Activated CD8-positive, alpha-beta memory T cell treated with anti-CD3 and anti-CD28 coated beads for 48 hours (primary cell): ENCODE measurements around the gene SHANK3.
"Not testable (repeated sequence)": the region's sequence is repeated elsewhere in the genome, so short reads cannot be mapped to it uniquely, and the experiment has no call there.

Experiments
- DNase-seq, 3 experiments: peaks; one replicate each; pipeline ENCODE4 v3.0.0-alpha.2; 2020; ENCODE audit warnings: low read depth in 2 of 3, low spot score in 2 of 3

Gene SHANK3

DNA sequence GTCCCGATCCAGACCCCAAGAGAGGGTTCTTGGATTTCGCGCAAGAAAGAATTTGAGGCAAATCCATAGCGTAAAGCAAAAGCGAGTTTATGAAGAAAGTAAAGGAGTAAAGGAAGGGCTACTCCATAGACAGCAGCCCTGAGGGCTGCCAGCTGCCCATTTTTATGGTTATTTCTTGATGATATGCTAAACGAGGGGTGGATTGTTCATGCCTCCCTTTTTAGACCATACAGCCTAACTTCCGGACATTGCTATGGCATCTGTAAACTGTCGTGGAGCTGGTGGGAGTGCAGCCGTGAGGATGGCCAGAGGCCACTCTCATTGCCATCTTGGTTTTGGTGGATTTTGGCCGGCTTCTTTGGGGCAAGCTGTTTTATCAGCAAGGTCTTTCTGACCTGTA is 19.4 kb upstream of the SHANK3 start:
- DNase-seq: no peak

- not testable (repeated sequence) for DNase-seq
These were observed 18.0 kb upstream of the SHANK3 start for GRCh38 chr22:50654664-50655063.

DNA sequence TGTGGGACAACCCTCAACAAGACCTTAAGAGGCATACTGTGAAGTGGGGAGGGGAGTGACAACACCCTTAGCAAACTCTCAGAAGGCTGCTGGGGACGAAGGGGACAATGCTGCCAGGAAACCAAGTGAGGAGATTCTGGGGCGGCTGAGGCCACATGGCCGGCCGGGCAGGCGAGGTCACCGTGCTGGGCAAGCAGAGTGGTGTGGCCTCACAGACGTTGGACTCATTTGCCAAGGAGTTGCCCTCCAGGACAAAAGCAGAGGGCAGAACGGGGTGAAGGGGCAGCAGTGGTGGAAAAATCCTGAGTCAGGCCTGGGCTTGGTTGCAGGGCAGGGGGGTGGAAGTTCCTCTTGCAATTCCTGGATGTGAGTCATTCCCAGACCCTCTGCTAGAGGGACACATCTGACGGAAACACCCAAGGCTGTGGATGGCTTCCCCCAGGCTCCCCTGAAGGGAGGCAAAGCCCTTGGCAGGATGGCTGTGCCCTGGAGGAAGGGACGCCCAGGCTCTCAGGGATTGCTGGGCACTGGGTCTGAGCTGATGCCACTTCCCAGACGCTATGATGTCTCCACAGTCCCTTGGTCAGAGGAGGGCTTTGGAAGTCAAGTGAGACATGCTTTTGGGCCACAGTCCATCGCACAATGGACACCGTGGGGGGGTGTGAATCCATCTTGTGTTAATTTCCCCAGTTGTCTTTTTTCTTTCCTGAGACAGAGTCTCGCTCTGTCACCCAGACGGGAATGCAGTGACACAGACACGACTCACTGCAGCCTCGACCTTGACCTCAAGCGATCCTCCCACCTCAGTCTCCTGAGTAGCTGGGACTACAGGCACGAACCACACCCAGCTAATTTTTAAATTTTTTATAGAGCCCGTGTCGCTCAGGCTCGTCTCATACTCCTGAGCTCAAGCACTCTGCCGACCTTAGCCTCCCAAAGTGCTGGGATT is 16.2 kb upstream of the SHANK3 start:
- DNase-seq: no peak

DNA sequence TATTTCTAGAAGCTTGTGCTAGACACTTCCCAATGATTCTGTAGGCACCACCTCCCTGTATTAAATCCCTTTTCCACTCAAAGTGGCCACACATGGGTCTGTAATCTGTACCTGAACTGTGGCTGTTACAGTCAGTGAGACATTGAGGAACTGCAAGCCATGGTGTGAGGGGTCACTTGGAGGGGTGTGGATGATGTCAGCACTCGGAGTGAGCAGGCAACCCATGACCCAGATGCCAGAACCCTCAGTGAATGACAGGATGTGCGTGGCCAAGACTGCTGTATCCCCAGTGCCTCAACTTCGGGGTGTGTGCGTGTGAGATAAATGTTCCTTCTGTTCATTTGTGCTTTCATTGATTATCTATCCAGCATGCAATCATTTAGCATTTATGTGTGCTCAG is 14.7 kb upstream of the SHANK3 start:
- DNase-seq: no peak

DNA sequence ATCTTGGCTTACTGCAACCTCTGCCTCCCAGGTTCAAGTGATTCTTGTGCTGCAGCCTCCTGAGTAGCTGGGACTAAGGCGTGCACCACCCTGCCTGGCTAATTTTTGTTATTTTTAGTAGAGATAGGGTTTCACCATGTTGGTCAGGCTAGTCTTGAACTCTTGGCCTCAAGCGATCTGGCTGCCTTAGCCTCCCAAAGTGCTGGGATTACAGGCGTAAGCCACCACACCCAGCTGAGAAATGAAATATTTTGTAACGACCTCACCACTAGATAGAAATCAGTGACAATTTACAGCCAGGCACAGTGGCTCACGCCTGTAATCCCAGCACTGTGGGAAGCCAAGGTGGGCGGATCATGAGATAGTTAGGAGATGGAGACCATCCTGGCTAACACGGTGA is 12.9 kb upstream of the SHANK3 start:
- not testable (repeated sequence) for DNase-seq

DNA sequence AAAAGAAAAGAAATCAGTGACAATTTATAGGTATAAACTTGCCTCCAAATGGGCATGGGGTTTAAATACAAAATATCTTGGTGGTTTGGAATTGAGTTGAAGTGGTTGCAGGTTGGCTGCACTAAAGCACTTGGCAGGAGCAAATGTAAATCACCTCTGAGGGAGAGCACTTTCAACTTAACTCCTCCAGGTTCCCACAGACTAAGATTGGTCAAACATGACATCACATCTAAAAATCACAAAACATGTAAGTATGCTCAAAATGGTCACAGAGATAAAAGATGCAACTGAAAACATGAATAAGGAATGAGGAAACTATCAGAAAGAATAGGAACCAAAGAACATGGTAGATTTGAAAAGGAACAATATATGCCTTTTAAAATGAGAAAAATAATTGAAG is 12.3 kb upstream of the SHANK3 start:
- no peak for DNase-seq

GRCh38 chr22:50665212-50665611 is 7.4 kb upstream of the SHANK3 start:
- DNase-seq: no peak

GRCh38 chr22:50665738-50666137 is 6.9 kb upstream of the SHANK3 start:
- no peak for DNase-seq

GRCh38 chr22:50670513-50670912 is 2.1 kb upstream of the SHANK3 start:
- DNase-seq: no peak

DNA sequence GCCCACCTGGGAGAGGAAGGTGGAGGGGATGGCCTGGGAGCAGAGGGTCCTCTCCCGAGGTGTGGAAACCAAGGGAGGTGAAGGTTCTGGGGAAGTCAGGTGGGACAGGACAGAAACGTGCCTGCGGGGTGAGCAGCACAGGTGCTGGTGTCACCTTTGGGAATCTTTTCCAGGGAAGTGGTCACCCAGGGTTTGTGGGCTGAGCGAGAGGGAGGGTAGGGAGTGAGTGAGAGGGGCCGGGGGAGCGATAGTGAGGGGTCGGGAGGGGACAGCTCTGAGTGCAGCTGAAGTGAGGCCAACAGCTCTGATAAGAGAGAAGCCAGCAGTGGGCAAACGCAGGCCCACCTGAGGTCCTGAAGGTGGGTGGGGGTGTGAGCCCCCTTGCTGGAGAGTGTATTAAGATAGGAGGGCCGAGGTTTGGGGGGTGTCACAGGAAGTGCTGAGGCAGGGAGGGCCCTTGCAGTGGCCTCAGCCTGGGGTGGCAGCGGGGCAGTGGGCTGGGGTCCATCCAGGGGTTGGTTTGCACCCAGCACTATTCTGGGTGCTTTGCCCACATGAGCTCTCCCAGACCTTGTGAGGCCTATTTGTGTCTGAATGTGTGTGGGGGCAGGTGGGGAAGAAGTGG is 1.6 kb upstream of the SHANK3 start:
- no peak for DNase-seq

- DNase-seq: no peak
These were observed 982 bp upstream of the SHANK3 start for GRCh38 chr22:50671641-50672040.

DNA sequence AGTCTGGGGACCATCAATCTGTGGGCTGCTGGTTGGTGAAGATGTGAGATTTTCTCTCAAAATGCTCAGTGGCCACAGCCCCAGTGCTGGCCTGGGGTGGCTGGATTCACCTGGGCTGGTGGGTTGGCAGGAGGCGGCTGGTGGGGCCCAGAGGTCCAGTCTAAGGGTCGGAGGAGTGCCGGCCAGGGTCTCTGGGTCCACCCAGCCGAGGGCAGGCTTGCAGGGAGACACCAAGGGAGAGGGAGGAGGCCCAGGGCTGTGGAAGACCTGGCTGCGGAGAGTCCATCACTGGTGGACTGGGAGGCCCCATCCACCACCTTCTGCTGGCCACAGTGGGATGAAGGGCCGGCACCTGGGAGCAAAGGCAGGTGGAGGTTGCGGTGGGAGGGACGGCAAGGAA is 582 bp upstream of the SHANK3 start:
- no peak for DNase-seq

- DNase-seq: no peak
These were observed 857 bp downstream of the SHANK3 start for GRCh38 chr22:50673231-50674129.

GRCh38 chr22:50674130-50674500 is 1.5 kb downstream of the SHANK3 start:
- no peak for DNase-seq

GRCh38 chr22:50674606-50675552 is 2.3 kb downstream of the SHANK3 start:
- DNase-seq: no peak

DNA sequence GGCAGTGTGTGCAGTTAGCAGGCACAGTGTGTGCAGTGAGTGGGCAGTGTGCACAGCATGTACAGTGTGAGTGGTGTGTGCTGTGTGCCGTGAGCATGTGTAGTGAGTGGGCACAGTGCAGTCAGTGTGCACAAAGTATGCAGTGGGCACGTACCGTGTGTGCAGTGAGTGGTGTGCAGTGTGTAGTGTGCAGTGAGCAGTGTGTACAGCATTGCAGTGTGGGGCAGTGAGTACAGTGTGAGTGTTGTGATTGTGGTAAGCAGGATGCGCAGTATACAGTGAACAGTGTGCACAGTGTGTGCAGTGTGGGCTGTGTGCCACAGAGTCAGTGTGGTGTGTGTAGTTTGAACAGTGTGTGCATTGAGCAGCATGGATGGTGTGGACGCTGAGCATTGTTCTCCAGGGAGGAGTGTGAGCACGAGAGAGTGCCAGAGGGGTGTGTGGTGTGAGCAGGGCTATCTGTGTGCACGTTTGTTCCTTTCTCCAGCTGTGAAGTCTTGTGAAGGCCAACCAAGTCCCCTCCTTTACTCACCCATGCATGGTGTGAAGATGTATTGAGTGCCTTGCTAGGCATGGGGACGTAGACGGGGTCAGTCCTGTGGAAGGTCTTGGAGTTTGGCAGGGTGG is 3.0 kb downstream of the SHANK3 start:
- DNase-seq: no peak

GRCh38 chr22:50676180-50676636 is 3.6 kb downstream of the SHANK3 start:
- no peak for DNase-seq

DNA sequence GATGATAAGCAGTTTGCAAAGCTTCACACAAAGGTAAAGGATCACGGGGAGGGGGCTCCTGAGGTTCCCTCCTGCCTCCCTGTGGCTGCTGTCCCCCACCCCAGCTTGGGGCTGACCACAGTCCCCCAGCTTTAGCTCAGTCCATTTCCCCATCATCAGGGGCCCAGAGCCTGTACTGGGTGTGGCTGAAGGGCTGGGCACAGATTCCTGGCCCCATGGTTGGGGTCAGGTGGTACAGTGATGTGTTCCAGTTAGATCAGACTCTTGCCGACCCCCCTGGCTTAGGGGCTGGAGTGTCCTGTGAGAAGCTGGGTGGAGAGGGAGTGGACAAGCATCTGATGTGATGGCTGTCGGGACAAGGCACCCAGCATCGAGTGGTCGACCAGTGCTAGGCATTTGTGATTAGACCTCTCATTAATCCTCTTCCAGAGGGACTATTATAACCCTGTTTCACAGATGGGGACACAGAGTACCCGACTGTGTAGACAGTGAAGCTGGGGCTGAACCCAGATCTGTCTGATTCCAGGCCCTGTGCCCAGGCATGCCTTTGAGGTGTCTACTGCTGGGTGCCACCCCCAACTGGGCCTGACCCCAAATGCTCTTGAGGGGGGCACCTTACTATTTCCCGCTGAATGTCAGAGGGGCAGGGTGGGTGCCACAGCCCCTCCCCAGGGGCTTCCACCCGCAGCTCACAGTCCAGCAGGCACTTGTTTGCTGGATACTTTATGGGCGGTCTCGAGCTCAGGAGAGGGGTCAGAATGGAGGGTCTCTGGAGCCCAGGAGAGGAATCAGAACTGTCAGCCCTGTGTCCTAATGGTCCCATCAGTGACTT is 4.3 kb downstream of the SHANK3 start:
- DNase-seq: no peak
